Measurements from ENCODE around the gene ELMO1.

The ELMO1 gene

GRCh38 chr7:36844374-36844773 is 604.3 kb downstream of the ELMO1 start:
- no peak for TF ChIP-seq JUND (IDR thresholded peaks at IDR 0.05; ENCODE audit: low read depth)
- DNase-seq (ENCODE audit: low read depth in 1 of 2, low spot score in 1 of 2) = no peak
- in situ Hi-C loops (cut with HindIII; ENCODE audit: low pct_unique_long_range_greater_than_20kb, low sequenced_read_pairs) = no loop called here

GRCh38 chr7:36840904-36841303 is 607.8 kb downstream of the ELMO1 start:
- in situ Hi-C loops (cut with HindIII; ENCODE audit: low pct_unique_long_range_greater_than_20kb, low sequenced_read_pairs) = no loop called here
- TF ChIP-seq JUND (IDR thresholded peaks at IDR 0.05; ENCODE audit: low read depth) = no peak
- DNase-seq (ENCODE audit: low read depth in 1 of 2, low spot score in 1 of 2) = no peak

GRCh38 chr7:36838616-36839225 is 609.9 kb downstream of the ELMO1 start:
- no peak for TF ChIP-seq JUND (IDR thresholded peaks at IDR 0.05; ENCODE audit: low read depth)
- no peak for DNase-seq (ENCODE audit: low read depth in 1 of 2, low spot score in 1 of 2)
- in situ Hi-C loops (cut with HindIII; ENCODE audit: low pct_unique_long_range_greater_than_20kb, low sequenced_read_pairs) = no loop called here

DNA sequence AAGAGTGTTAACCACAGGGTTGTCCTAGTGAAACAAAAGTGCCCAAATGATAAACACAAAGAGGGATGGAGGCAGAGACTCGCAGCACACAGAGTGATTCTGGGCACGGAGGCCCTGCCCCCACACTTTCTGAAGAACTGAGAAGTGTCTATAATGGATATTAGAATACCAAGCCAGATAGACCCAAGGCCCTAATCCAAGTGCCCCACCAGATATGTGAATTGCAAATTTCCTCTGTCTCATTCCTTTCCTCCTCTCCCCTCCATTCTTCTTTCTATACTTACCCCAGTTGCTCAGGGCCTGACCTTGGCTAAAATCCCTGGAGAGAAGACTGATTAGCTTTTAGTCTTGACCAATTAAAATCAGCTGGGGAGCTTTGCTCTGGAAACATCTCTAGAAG is 617.6 kb downstream of the ELMO1 start:
- no peak for DNase-seq (ENCODE audit: low read depth in 1 of 2, low spot score in 1 of 2)
- in situ Hi-C loops (cut with HindIII; ENCODE audit: low pct_unique_long_range_greater_than_20kb, low sequenced_read_pairs) = no loop called here
- TF ChIP-seq JUND (IDR thresholded peaks at IDR 0.05; ENCODE audit: low read depth) = no peak

- in situ Hi-C loops (cut with HindIII; ENCODE audit: low pct_unique_long_range_greater_than_20kb, low sequenced_read_pairs) = no loop called here
- TF ChIP-seq JUND (IDR thresholded peaks at IDR 0.05; ENCODE audit: low read depth) = no peak
- DNase-seq (ENCODE audit: low read depth in 1 of 2, low spot score in 1 of 2) = no peak
Observed at GRCh38 chr7:36827726-36828703, 620.6 kb downstream of the ELMO1 start.

DNA sequence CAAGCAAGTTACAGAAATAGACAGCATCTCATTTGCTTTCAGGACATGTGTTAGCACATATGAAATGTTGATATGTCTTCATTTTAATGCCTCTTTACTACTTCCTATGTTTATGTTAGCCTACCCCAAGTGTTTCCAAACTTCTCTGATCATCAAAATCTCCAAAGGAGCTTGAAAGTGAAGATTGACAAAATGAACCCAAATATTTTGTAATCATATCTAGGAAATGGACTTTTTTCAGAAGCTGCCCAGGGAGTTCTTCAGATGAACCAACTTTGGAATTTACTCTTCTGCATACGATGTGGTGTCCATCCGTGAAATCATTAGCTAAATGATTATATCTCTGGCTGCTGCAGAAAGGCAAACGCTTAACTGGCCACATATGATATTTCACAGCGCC is 623.2 kb downstream of the ELMO1 start:
- in situ Hi-C loops (cut with HindIII; ENCODE audit: low pct_unique_long_range_greater_than_20kb, low sequenced_read_pairs) = no loop called here
- no peak for TF ChIP-seq JUND (IDR thresholded peaks at IDR 0.05; ENCODE audit: low read depth)
- DNase-seq (ENCODE audit: low read depth in 1 of 2, low spot score in 1 of 2) = no peak

DNA sequence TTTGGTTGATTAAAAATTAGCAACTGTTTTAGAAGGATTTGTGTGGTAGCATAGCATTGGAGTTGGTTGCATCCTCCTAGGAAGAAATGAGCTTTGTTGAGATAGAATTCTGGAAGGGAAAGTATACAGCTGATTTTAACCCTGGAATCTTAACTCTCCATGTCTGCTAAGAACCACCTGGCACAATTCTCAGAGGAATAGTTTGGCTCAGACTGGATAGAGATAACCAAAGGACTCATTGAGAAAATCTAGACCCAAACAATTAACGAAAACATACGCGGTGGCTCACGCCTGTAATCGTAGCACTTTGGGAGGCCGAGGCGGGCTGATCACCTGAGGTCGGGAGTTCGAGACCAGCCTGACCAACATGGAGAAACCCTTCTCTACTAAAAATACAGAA is 625.3 kb downstream of the ELMO1 start:
- TF ChIP-seq JUND (IDR thresholded peaks at IDR 0.05; ENCODE audit: low read depth) = no peak
- DNase-seq (ENCODE audit: low read depth in 1 of 2, low spot score in 1 of 2) = no peak
- in situ Hi-C loops (cut with HindIII; ENCODE audit: low pct_unique_long_range_greater_than_20kb, low sequenced_read_pairs) = no loop called here

DNA sequence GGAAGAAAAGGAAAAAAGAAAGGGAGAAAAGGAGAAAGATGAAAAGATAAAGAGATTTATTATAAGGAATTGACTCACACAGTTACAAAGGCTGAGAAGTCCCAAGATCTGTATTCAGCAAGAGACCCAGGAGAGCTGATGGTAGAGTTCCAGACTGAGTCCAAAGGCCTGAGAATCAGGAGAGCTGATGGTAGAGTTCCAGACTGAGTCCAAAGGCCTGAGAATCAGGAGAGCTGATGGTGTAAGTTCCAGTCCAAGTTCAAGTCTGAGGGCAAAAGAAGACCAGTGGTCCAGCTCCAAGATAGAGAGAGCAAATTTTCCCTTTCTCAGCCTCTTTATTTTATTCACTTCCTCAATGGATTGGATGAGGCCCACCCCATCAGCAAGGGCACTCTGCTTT is 627.0 kb downstream of the ELMO1 start:
- in situ Hi-C loops (cut with HindIII; ENCODE audit: low pct_unique_long_range_greater_than_20kb, low sequenced_read_pairs) = no loop called here
- no peak for DNase-seq (ENCODE audit: low read depth in 1 of 2, low spot score in 1 of 2)
- no peak for TF ChIP-seq JUND (IDR thresholded peaks at IDR 0.05; ENCODE audit: low read depth)

DNA sequence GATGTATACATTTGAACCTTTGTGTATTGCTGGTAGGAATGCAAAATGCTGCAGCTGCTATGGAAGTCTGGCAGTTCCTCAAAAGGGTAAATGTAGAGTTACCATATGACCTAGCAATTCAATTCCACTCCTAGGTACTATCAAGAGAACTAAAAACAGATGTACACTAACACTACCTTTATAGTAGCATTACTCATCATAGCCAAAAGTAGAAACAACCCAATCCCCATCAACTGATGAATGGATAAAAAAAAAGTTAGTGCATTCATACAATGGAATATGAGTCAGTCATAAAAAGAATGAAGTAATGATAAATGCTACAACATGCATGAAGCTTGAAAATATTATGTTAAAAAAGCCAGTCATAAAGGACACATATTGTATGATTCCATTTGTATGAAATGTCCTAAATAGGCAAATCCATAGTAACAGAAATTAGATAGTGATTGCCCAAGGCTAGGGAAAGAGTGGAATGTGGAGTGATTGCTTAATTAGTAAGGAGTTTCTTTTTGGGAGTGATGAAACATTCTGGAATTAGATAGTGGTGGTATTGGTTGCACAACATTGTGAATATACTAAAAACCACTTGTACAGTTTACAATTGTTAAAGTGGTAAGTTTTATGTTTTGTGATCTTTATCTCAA is 628.0 kb downstream of the ELMO1 start:
- TF ChIP-seq JUND (IDR thresholded peaks at IDR 0.05; ENCODE audit: low read depth) = no peak
- DNase-seq (ENCODE audit: low read depth in 1 of 2, low spot score in 1 of 2) = no peak

GRCh38 chr7:36819639-36820038 is 629.0 kb downstream of the ELMO1 start:
- in situ Hi-C loops (cut with HindIII; ENCODE audit: low pct_unique_long_range_greater_than_20kb, low sequenced_read_pairs) = no loop called here
- no peak for TF ChIP-seq JUND (IDR thresholded peaks at IDR 0.05; ENCODE audit: low read depth)
- DNase-seq (ENCODE audit: low read depth in 1 of 2, low spot score in 1 of 2) = no peak

More for the DNA sequence above, 628.0 kb downstream of the ELMO1 start:
- in situ Hi-C loops (cut with HindIII; ENCODE audit: low pct_unique_long_range_greater_than_20kb, low sequenced_read_pairs) = no loop called here

DNA sequence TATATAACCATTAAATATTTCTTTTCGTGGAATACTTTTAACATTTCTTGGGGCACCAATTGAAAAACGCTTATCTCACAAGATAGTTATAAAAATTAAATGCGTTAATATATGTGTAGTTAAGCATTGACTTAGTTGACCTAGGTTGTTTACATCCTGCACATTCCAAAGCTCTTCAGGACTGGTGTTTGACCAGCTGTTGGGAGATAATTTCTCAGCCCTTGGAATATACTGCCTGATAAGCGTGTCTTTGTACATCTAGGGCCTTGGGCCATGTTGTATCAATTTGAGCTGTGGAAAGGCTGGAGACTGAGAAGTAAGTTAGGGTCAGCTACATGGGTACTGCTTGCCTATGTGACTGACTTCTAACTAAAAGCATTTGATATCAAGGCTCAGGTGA is 634.4 kb downstream of the ELMO1 start:
- in situ Hi-C loops (cut with HindIII; ENCODE audit: low pct_unique_long_range_greater_than_20kb, low sequenced_read_pairs) = no loop called here
- TF ChIP-seq JUND (IDR thresholded peaks at IDR 0.05; ENCODE audit: low read depth) = no peak
- DNase-seq (ENCODE audit: low read depth in 1 of 2, low spot score in 1 of 2) = no peak

GRCh38 chr7:36811807-36812206 is 636.9 kb downstream of the ELMO1 start:
- in situ Hi-C loops (cut with HindIII; ENCODE audit: low pct_unique_long_range_greater_than_20kb, low sequenced_read_pairs) = no loop called here

GRCh38 chr7:36810489-36810888 is 638.2 kb downstream of the ELMO1 start:
- in situ Hi-C loops (cut with HindIII; ENCODE audit: low pct_unique_long_range_greater_than_20kb, low sequenced_read_pairs) = no loop called here
- no peak for TF ChIP-seq JUND (IDR thresholded peaks at IDR 0.05; ENCODE audit: low read depth)
- no peak for DNase-seq (ENCODE audit: low read depth in 1 of 2, low spot score in 1 of 2)

More at GRCh38 chr7:36811807-36812206, 636.9 kb downstream of the ELMO1 start:
- no peak for TF ChIP-seq JUND (IDR thresholded peaks at IDR 0.05; ENCODE audit: low read depth)
- DNase-seq (ENCODE audit: low read depth in 1 of 2, low spot score in 1 of 2) = no peak
